Measurements from ENCODE around the gene TUBD1.

TUBD1 gene

DNA sequence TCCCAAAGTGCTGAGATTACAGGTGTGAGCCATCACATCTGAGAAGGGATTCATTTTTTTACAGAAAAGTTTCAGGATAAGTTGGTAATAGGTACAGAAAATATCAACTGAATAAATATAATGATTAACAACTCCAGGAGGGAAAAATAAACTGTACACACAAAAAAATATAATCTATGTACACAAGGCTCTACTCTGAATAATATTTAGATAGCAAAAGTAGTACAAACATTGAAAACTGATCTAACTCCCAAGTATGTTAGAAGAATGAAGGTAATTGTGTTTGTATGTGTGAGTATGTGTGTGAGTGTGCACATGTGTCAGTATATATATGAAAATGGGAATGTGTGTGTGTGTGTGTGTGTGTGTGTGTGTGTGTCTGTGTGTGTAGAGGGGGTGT lies 20.4 kb downstream of the TUBD1 start:
- Histone ChIP-seq H4K20me1 (ENCODE audit: insufficient read depth, low read length) (no peaks in the 10 kb centered on the region), H3K36me3 (replicated peaks; ENCODE audit: low read depth, low read length) (no peaks in the 10 kb centered on the region), H2AFZ (ENCODE audit: low read depth, low read length) (no peak overlapping the region), H3K27ac (ENCODE audit: low read length) (no peak overlapping the region), H3K4me1 (ENCODE audit: low read length) (no peaks in the 10 kb centered on the region), H3K27me3 (ENCODE audit: low read depth, low read length) (no peaks in the 10 kb centered on the region), H3K4me2 (ENCODE audit: low read length) (no peak overlapping the region), H3K79me2 (ENCODE audit: low read length) (no peaks in the 10 kb centered on the region), H3K9me3 (ENCODE audit: insufficient read depth, low read length) (no peaks in the 10 kb centered on the region), H3K4me3 (ENCODE audit: low read length) (no peak overlapping the region), H3K9ac (ENCODE audit: low read length) (no peak overlapping the region)
- TF ChIP-seq, protein P1, sequence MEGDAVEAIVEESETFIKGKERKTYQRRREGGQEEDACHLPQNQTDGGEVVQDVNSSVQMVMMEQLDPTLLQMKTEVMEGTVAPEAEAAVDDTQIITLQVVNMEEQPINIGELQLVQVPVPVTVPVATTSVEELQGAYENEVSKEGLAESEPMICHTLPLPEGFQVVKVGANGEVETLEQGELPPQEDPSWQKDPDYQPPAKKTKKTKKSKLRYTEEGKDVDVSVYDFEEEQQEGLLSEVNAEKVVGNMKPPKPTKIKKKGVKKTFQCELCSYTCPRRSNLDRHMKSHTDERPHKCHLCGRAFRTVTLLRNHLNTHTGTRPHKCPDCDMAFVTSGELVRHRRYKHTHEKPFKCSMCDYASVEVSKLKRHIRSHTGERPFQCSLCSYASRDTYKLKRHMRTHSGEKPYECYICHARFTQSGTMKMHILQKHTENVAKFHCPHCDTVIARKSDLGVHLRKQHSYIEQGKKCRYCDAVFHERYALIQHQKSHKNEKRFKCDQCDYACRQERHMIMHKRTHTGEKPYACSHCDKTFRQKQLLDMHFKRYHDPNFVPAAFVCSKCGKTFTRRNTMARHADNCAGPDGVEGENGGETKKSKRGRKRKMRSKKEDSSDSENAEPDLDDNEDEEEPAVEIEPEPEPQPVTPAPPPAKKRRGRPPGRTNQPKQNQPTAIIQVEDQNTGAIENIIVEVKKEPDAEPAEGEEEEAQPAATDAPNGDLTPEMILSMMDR (IDR thresholded peaks at IDR 0.05; ENCODE audit: low read depth, low read length) = no peak
- TF ChIP-seq EZH2phosphoT487 (IDR thresholded peaks at IDR 0.05; ENCODE audit: low read depth) = no peak

DNA sequence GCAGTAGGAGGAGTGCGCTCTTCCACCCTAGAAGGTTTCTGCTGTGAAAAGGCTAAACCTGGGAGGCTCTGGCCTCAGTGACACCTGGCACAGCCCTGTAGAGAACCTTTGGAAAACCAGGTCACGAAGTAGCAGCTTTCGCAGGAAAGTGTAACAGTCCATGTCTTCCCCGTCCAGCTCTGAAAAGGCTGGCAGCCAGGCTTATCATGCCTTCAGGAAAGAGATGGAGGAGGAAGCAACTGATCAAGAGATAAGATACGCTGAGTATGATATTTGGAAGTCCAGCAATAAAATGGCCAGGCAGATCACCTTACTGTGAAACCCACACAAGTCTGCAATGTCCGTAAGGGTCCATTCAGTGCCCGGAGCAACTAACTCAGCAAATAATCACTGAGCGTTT lies 22.3 kb downstream of the TUBD1 start:
- no peak overlapping the region for H3K9ac ChIP-seq (ENCODE audit: low read length)
- no peak overlapping the region for H2AFZ ChIP-seq (ENCODE audit: low read depth, low read length)
- no peak for TF ChIP-seq EZH2phosphoT487 (IDR thresholded peaks at IDR 0.05; ENCODE audit: low read depth)
- TF ChIP-seq, protein P1 (IDR thresholded peaks at IDR 0.05; ENCODE audit: low read depth, low read length) = no peak
- no peak overlapping the region for H3K27ac ChIP-seq (ENCODE audit: low read length)
- H3K36me3 ChIP-seq (replicated peaks; ENCODE audit: low read depth, low read length) = no peaks in the 10 kb centered on the region
- H4K20me1 ChIP-seq (ENCODE audit: insufficient read depth, low read length) = no peaks in the 10 kb centered on the region
- no peaks in the 10 kb centered on the region for H3K27me3 ChIP-seq (ENCODE audit: low read depth, low read length)
- no peak overlapping the region for H3K4me3 ChIP-seq (ENCODE audit: low read length)
- no peak overlapping the region for H3K4me2 ChIP-seq (ENCODE audit: low read length)
- H3K9me3 ChIP-seq (ENCODE audit: insufficient read depth, low read length) = no peaks in the 10 kb centered on the region
- H3K79me2 ChIP-seq (ENCODE audit: low read length) = no peaks in the 10 kb centered on the region
- no peaks in the 10 kb centered on the region for H3K4me1 ChIP-seq (ENCODE audit: low read length)

DNA sequence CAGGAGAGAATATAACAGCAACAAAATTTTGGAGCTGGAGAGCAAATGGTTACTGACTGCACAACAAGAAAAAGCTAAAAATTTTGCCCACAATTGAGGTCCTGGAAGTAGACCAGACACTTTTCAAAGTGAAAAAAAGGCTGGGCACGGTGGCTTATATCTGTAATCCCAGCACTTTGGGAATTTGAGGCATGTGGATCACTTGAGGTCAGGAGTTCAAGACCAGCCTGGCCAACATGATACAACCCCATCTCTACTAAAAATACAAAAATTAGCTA lies 22.9 kb downstream of the TUBD1 start:
- H3K9ac ChIP-seq (ENCODE audit: low read length) = no peak overlapping the region
- H2AFZ ChIP-seq (ENCODE audit: low read depth, low read length) = no peak overlapping the region
- TF ChIP-seq, protein P1 (IDR thresholded peaks at IDR 0.05; ENCODE audit: low read depth, low read length) = no peak
- TF ChIP-seq EZH2phosphoT487 (IDR thresholded peaks at IDR 0.05; ENCODE audit: low read depth) = no peak
- no peaks in the 10 kb centered on the region for H3K36me3 ChIP-seq (replicated peaks; ENCODE audit: low read depth, low read length)
- no peaks in the 10 kb centered on the region for H3K79me2 ChIP-seq (ENCODE audit: low read length)
- no peak overlapping the region for H3K4me3 ChIP-seq (ENCODE audit: low read length)
- H3K4me1 ChIP-seq (ENCODE audit: low read length) = no peaks in the 10 kb centered on the region
- H3K9me3 ChIP-seq (ENCODE audit: insufficient read depth, low read length) = no peaks in the 10 kb centered on the region
- H3K27ac ChIP-seq (ENCODE audit: low read length) = no peak overlapping the region
- H3K27me3 ChIP-seq (ENCODE audit: low read depth, low read length) = no peaks in the 10 kb centered on the region
- H3K4me2 ChIP-seq (ENCODE audit: low read length) = no peak overlapping the region
- H4K20me1 ChIP-seq (ENCODE audit: insufficient read depth, low read length) = no peaks in the 10 kb centered on the region

DNA sequence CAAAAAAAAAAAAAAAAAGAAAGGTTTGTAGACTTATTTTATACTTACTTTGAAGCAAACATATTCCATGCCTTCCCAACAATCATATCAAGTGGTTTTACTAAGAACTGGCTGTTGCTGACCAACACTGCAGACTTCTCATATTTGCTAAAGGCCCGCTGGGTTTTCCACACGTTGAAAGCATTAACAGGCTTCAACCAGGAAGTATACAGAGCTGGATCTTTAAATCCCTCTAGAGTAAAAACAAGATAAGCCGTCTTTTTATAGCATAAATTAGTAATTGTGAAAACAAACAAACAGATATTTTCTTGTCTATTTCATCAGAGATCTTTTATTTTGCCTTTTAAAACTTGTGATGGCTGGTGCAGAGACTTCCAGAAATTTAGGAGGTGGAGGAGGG lies 29.1 kb downstream of the TUBD1 start:
- Histone ChIP-seq H3K9ac (ENCODE audit: low read length) (no peak overlapping the region), H3K36me3 (replicated peaks; ENCODE audit: low read depth, low read length) (no peaks in the 10 kb centered on the region), H3K27ac (ENCODE audit: low read length) (no peak overlapping the region), H3K79me2 (ENCODE audit: low read length) (no peaks in the 10 kb centered on the region), H3K4me3 (ENCODE audit: low read length) (no peak overlapping the region), H4K20me1 (ENCODE audit: insufficient read depth, low read length) (no peaks in the 10 kb centered on the region), H2AFZ (ENCODE audit: low read depth, low read length) (no peak overlapping the region), H3K9me3 (ENCODE audit: insufficient read depth, low read length) (no peaks in the 10 kb centered on the region), H3K27me3 (ENCODE audit: low read depth, low read length) (no peaks in the 10 kb centered on the region), H3K4me2 (ENCODE audit: low read length) (no peak overlapping the region), H3K4me1 (ENCODE audit: low read length) (no peaks in the 10 kb centered on the region)
- no peak for TF ChIP-seq EZH2phosphoT487 (IDR thresholded peaks at IDR 0.05; ENCODE audit: low read depth)
- TF ChIP-seq, protein P1 (IDR thresholded peaks at IDR 0.05; ENCODE audit: low read depth, low read length) = no peak
